ENCODE measurements around the gene RETSAT.
"Not testable (repeated sequence)": the region's sequence is repeated elsewhere in the genome, so short reads cannot be mapped to it uniquely, and the experiment has no call there.

Gene RETSAT

DNA sequence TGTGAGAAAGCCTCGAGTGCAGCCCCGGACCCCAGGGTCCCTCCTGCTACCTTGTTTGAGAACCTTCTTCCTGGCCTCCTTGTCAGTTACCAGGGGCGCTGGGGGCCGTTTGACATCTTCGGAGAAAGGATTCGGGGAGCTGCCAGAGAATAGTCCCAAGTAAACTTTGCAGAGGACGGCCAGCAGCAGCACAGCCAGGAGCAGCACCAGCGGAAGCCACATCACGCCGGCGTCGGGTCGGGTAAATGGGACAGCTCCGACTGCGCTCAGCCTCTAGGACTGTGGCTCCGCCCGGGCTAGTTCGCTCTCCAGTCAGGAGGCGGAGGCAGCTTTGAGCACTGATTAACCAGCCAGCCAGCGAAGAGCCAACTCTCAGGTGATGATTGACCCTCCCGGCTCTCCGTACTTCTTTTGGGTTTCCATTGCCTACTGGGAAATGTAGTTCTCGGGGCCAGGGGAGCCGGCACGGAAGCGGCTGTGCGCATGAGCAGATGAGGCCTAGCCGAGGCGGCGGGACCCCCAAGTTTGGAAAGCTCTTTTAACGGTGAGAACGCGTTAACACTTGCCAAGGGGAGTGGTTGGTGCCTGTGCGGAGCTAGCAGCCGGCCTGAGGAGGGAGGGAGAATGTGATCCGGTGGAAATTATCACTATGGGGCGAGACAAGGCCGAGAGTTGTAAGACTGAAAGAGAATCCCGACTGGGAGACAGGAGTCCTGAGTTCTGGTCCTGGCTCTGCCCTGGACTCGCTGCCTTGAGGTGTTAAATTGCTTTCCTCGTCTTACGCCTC is at the start of gene RETSAT, which contains the start of gene ELMOD3:
RETSAT (minus strand) TSS at position 243 of the 787 bp plus-strand sequence; CDS start at position 222, 21 bp downstream.
ELMOD3 (plus strand) TSS at position 484 of the 787 bp plus-strand sequence. CDS start 2,430 bp downstream, outside the sequence.
- DNase-seq, result peak; percentile 99

DNA sequence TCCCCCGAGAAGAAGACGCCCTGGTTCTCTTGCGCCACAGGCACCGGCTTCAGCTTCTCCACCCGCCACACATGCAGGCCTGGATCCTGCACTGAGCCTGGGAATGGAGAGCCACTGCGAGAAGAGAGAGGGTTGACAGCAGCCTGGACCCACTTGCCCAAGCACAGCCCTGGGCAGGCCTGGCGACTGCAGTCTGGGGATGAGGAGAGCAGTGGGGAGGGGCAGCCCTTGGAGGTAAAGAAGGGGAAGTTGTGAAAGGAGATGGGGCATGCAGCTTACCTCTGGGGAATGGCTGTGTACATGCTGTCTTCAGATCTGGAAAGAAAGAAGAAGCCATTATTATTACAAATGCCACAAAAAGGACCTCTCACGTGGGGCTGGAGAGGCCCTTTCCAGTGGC is 47.5 kb upstream of the RETSAT start:
- DNase-seq, result no peak

DNA sequence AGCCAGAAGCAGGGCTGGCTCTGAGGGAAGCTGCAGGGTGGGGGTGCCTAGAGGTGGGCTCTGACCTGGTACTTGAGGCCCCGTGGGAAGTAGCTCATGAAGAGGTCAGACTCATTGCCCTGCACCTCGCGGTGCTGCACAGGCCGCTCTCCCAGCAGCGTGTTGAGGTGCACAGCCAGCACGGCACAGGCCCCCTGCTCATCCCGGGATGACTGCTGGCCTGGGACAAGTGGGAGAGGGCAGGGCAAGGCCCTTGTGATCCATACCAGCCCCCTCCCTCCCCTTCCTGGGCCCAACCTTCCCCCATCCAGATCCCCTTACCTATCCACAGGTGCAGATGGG is 47.1 kb upstream of the RETSAT start:
- no peak for DNase-seq

DNA sequence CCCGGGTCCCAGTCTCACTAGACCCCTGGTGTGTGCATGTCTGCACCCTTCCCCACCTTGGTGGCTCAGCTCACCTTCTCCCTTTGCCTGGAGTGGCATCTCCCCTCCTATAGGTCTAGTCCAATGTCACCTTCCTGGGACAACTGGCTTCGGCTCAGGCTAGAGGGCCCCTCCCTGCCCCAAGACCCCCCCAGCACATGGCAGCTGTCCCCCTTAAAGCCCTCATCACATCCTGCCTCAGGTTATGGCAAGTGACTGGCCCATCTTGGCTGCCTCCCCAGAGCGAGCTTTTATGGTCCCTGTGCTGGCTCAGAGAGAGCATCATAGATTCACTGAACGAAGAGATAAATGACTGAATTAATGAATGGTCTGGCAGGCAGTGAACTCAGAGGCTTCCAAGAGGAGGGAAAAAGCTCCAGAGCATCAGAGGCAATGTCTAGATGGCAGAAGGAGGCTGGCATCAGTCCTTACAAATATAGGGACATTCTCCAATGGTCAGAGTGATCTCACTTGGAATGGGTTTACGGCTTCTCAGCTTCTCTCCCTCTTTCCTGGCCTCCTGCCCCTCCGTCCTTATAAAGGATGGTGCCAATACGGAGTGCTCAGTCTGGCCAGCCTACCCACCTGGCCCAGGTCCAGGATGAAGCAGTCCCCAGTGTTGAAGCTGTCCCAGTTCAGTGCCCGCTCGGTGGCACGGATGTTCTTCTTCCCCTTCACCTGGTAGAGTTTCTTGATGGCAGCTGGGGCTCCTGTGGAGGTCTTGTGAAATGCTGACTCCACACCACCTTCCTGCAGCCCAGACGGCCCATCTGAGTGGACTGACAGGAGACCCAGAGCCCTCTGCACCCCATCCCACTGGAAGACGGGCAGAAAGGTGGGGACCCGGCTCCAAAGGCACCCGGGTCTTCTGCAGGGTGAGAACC is 46.5 kb upstream of the RETSAT start:
- DNase-seq, result no peak

DNA sequence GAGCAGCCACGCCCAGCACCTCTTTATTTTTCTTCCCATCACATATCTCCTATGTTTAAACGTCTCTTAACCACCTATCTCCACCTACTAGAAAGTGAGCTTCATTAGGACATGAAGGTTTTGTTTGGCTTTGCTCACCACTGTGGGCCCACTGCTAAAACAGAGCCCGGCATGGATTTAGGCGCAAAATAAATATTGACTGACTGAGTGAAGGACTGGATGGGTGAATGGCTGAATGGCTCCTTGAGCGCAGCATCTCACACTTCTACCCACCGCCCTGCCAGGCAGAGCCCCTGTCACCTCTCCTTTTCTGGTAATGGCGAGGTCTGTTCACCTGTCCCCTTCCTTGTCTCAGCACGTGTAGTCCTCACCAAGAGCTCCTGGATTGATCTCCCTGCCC is 45.7 kb upstream of the RETSAT start:
- no peak for DNase-seq

DNA sequence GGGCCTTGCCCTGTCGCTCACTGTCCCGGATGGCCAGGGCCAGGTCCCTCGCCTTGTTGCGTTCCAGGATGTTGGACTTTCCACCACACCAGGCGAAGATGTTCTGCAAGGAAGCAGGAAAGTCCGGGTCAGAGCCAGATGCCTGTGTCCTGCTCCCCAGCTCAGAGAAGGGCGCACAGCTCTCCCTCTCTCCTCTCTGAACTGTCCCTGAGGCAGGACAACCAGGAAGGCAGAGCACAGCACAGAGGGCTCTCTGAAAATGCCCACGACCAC is 44.8 kb upstream of the RETSAT start:
- no peak for DNase-seq

DNA sequence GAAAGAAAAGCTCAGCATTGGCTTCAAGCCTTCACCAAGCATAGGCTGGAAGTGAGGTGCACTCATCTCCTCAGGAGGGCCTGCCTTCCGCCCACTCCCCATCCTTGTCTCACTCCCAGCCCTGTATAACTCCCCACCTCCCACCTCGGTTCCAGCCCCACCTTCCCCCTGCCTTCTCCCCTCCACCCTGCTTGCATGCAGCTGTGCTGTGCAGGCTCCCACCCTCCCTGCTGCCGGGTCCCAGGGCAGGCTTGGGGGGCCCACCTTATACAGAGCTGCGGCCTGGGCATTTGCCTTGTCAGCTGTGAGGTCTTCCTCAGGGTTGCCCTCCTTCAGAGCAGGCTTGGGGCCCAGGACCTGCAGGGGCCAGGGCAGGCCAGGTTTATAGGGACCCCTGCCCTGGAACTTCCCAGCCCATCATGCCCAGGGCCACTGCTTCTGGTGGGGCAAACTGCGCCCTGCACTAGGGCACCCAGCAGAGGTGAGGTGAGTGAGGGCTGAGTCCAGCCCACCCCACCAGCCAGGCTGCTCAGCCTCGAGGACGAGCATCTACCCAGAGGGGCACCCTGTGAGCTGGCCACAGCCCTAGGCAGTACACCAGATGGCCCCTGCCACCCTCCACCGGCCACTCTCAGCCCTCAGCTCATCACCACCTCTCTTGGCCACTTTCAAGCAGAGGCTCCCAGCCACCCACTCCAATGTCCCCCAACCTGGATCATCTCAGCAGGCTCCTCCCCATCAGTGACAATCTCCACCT is 44.3 kb upstream of the RETSAT start:
- DNase-seq, result no peak

DNA sequence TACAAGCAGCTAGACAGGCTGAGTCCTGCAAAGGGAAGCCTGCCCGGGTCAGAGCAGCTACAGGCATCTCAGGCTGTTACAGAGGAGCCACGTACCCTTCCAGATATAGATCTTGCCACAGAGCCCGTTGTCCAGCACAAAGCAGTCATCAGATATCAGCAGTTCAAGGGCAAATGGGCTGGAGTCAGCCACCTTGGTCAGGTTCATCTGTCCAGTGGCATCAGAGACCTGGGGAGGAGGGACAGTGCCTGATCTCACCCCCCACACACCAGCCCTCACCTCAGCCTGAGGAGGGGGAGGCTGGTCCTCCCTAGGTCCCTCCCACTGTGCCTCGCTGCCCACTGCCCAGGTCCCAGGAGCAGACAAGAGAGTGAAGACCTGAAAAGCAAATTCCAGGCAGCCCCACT is 43.6 kb upstream of the RETSAT start:
- no peak for DNase-seq

DNA sequence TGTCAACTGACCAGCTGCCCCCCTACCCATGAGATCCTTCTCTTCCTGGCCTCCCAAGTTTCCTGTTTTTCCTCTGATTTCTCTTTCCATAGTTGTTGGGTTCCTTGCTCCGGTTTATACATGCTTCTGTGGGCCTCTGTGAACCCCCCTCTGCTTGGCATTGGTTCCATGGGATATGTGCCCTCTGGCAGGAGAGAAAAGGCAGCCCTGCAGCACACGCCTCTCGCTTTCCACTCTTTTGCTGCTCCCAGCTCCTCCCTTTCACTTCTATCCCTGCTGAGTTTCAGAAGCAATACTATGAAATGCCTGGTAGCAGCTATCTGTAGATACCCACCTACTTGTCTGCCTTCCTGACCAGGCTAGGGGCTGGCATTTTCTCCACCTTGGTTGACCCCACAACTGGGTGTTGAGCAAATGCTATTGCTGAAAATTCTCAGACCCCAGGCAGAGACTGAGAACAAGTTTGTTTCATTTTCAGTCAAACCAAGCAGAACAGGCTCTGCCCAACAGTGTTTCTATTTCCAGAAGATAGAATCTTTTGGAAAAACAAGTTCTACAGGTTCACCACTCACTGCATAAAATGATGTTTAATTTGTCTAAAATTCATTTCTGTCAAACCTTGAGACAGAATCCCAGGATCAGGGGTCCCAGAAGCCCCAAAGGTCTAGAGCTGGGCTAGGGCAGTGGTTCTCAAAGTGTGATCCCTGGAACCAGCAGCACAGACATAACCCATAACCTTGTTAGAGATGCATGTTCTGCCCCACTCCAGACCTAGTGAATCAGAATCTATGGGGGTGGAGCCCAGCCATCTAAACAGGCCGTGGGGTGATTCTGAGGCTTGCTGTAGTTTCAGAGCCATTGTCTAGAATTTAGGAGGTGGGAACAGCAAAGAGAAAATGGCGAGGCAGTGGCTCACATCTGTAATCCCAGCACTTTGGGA is 42.5 kb upstream of the RETSAT start:
- DNase-seq, result no peak

DNA sequence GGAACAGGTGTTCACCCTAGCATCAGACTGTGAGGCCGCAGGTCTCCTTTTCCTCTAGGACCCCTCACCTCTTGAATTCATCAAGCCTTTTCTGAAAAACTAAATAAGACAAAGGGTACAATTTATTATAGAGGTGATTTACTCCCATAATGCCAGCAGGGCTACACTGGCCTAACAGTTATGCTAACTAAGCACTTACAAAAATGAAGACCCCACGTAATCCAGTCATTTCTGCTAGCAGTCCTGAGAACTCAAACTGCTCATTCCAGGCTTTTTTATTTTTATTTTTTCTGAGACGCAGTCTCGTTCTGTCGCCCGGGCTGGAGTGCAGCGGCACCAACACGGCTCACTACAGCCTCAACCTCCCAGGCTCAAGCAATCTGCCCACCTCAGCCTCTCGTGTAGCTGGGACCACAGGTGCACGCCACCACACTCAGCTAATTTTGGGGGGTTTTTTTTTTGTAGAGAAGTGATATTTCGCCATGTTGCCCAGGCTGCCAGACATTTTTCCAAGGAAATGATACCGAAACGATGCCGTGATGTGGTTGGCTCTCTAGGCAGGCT is 41.7 kb upstream of the RETSAT start:
- DNase-seq, result no peak

DNA sequence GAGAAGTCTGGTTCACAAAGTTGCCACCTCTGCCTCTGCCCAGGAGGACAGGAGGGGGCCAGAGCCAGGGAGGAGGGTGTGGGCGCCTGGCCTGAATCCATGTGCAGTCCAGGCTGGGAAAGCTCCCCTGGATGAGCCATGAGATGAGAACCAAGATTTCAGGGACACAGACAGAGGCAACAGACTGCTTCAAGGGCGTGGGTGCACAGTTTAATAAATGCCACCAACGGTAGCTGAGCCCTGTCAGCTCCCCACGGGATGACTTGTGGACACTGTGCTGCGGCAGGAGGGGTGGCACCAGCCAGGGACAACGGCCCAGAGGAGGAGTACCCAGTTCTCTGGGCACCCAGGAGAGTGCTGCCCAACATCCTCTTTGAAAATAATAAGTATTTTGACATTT is 40.6 kb upstream of the RETSAT start:
- DNase-seq, result no peak

DNA sequence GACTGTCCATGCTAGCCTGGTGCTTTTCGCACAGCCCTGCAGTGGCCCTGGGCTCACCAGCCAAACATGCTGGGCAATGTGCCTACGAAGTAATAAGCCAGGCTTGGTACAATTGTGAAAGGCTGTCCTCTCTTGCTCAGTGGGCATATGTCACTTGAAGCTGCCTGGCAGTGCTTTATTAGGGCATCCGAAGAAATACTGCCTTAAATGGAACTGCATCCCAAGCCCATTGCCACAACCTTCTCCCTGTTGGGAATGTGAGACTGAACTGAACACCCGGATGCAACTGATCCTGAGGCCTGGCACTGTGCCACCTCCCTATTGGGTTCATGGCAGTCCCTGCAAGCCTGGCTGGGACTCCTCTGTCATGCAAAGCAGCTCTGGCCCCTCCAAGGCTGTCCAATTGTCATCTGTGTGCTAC is 39.9 kb upstream of the RETSAT start:
- DNase-seq, result no peak

DNA sequence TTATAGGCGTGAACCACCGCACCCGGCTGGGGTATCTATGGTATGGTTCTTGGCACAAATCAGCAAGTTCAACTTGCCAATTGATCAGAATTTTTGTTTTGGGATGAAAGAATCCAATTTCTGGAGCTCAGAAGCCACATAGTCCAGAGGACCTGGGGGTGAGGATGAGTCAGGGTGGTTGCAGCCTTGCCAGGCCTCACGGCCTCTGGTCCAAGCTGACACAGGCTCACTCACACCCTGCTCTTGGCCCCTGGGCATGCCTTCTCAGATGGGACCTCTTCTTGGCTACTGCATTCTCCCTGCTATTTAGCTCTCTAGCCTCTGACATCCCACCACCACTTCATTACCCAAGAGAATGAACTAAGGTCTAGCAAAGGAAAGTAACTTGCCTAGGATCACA is 39.5 kb upstream of the RETSAT start:
- DNase-seq, result no peak

DNA sequence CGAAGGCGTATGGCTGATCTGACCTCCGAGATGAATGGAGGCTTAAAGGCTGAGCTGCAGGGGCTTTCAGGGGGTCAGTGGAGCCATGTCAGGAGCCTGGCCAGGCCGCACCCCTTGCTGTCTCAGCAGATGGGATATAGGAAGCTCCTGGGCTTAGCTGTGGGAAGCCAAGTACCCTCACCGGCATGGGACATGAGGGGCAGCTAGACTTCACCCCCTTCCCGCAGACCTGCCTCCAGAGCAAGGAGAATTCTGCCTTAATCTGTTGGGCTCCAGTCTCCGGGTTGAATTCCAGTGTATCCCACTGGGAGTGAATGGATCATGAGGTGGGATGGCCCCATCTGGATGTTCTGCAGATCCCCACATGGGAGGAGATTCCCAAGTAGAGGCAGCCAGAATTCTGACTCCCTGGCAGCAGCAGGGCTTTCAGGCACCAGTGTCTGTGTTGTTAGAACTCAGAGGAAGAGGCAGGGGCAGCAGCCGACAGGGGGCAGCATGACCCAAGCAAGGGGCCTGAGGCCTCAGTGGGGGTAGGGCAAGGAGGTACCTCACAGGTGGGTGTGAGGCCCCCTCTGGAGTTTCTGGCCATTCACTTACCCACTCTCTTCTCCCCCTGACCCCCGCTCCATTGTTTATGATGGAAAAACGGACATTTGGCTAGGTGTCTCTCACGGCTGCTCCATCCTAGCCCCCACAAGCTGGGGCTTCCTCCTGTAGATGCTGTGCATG is 36.8 kb upstream of the RETSAT start:
- DNase-seq, result peak; percentile 72

DNA sequence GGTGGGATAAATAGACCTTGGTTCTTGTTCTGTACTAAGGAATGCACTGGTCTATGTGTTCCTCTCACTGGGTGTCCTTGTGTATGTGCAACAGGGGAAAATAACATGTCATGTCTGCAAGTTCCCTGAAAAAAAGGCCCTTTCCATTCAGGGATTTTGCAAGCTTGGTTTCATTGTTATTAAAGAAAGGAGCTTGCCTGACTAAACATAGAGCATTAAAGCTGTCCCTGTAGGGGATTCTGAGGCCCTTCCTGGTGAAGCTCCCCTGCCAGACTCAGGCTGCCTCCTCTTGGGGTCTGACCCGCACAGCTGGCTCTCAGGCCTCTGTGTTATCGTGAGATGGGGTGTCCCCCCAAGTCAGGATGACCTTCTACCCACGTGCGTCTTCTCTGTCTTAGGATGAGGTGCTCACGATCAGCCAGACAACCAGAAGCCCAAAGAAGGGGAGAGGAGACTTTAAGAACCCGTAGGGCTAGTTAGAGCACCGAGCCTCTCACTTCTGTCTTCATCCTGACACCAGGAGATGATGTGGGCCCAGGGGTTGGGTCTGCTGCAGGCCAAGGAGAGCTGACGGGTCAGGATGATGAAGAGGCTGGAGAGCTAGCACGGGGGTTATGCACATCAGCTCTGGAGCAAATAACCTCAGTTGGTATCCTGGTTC is 34.7 kb upstream of the RETSAT start:
- no peak for DNase-seq

DNA sequence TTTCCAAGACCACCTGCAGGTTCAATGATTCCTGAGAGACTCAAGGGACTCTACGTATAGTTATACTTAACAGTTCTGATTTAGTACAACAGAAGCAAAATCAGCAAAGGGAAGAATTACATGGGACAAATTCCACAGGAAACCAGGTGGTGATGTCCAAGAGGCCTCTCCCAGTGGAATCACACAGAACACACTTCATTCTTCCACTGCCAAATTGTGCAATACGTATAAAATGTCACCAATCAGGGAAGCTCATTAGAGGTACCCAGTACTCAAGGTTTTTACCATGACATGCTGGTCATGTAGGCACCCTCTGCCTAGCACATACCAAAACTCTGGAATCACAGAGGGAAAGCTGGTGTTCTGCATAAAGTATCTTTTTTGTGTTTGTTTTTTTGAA is 33.4 kb upstream of the RETSAT start:
- no peak for DNase-seq

DNA sequence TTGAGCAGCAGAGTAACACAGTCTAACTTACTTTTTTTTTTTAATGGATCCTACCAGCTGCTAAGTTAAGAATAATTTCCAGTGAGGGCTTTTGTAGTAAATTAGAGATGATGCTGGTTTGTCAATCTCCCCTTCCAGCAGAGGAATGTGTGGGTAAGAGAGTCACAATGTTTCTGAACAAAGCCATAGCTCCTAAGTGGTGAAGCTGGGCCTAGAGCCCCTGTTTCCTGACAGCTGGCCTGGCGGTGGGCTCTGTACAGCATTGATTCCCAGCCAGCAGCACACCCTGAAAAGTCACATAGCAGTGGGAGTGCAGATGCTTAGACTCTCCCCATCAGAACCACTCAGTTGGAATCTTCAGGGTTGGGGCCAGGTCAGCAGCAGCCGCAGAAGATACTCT is 31.4 kb upstream of the RETSAT start:
- no peak for DNase-seq

DNA sequence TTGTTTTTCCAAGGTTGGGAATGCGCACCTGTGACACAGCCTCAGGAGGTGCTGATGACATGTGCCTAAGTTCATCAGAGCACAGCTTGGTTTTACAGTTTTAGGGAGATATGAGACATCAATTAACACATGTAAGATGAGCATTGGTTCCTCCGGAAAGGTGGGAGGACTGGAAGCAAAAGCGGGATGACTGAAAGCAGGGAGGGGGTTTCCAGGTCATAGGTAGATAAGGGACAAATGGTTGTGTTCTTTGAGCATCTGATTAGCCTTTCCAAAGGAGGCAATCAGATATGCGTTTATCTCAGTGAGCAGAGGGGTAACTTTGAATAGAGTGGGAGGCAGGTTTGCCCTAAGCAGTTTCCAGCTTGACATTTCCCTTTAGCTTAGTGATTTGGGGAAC is 29.5 kb upstream of the RETSAT start:
- DNase-seq, result no peak

DNA sequence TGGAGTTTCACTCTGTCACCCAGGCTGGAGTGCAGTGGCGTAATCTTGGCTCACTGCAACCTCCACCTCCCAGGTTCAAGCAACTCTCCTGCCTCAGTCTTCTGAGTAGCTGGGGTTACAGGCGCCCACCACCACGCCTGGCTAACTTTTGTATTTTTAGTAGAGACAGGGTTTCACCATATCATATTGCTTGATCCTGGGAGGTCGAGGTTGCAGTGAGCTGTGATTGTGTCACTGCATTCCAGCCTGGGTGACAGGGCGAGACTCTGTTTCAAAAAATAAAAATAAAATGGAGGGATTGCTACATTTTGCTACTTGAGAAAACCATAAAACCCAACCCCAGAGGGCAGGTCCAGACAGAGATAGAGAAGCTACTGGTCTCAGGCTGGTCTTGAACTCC is 28.8 kb upstream of the RETSAT start:
- not testable (repeated sequence) for DNase-seq

DNA sequence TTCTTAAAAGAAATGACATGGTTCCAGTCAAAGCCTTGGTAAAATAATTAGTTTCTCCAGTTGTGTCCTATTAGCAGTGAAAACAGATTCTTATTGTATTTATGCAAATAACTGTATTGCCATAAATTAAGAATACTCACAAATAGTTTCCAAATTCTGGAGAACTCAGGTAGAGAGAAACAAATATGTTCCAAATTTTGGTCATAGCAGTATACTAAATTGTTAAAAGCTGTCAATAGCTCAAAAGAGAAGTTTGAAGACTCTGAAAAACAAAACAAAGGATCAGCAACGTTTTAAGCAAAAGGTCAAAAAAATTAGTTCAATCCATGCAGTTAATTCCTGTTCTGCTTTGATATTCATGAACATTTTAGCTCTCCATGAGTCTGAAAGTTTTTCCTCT is 25.7 kb upstream of the RETSAT start:
- DNase-seq, result no peak

DNA sequence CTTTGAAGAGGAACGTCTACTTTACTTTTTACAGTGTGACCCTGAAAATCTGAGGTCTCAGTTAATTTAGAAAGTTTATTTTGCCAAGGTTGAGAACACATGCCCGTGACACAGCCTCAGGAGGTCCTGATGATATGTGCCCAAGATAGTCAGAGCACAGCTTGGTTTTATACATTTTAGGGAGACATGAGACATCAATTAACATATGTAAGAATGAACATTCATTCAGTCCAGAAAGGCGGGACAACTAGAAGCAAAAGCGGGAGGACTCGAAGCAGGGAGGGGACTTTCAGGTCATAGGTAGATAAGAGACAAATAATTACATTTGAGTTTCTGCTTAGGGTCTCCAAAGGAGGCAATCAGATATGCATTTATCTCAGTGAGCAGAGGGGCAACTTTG is 23.9 kb upstream of the RETSAT start:
- no peak for DNase-seq
